HG02885 (cell line): ENCODE measurements around the gene MBD3L2.
"Not testable (repeated sequence)": the region's sequence is repeated elsewhere in the genome, so short reads cannot be mapped to it uniquely, and the experiment has no call there.

Experiments
- ATAC-seq: cut with Tn5 transposase; IDR thresholded peaks from one replicate; pipeline ENCODE4 v1.9.1; 2021; ENCODE audit warnings: mild to moderate bottlenecking; ENCODE audit not compliant: unreplicated experiment, poor library complexity

MBD3L2 gene

GRCh38 chr19:7049021-7049420, at the start of gene MBD3L2:
Gene MBD3L2 (plus strand): TSS chr19:7049321. CDS start chr19:7049374, 53 bp downstream.
- ATAC-seq, result not testable (repeated sequence)

GRCh38 chr19:6999933-7000332, 49.2 kb upstream of the MBD3L2 start:
- ATAC-seq, result no peak

GRCh38 chr19:7000333-7000732, 48.8 kb upstream of the MBD3L2 start:
- ATAC-seq, result no peak

- ATAC-seq, result no peak
Observed at GRCh38 chr19:7000816-7001215, 48.3 kb upstream of the MBD3L2 start.

GRCh38 chr19:7004313-7004931, 44.7 kb upstream of the MBD3L2 start:
- no peak for ATAC-seq

GRCh38 chr19:7006135-7006704, 42.9 kb upstream of the MBD3L2 start:
- no peak for ATAC-seq

- ATAC-seq, result no peak
Observed at GRCh38 chr19:7007859-7008258, 41.3 kb upstream of the MBD3L2 start.

- ATAC-seq, result no peak
Observed at GRCh38 chr19:7010722-7011593, 38.2 kb upstream of the MBD3L2 start.

GRCh38 chr19:7013678-7014077, 35.4 kb upstream of the MBD3L2 start:
- ATAC-seq, result no peak

GRCh38 chr19:7018828-7019227, 30.3 kb upstream of the MBD3L2 start:
- no peak for ATAC-seq

- ATAC-seq, result not testable (repeated sequence)
Observed at GRCh38 chr19:7021331-7021730, 27.8 kb upstream of the MBD3L2 start, which contains the start of gene MBD3L2B. Gene MBD3L2B (minus strand): TSS chr19:7021431. CDS start chr19:7021397, 34 bp downstream.

- not testable (repeated sequence) for ATAC-seq
Observed at GRCh38 chr19:7028790-7029189, 20.3 kb upstream of the MBD3L2 start.

- not testable (repeated sequence) for ATAC-seq
Observed at GRCh38 chr19:7030278-7030677, 18.8 kb upstream of the MBD3L2 start, which contains the start of gene MBD3L5. Gene MBD3L5 (plus strand): TSS chr19:7030578. CDS start chr19:7030612, 34 bp downstream.

GRCh38 chr19:7040079-7040478, 9.0 kb upstream of the MBD3L2 start, which contains the start of gene MBD3L4:
Gene MBD3L4 (minus strand): TSS chr19:7040179. CDS start chr19:7040144, 35 bp downstream.
- ATAC-seq, result not testable (repeated sequence)

GRCh38 chr19:7041563-7041962, 7.6 kb upstream of the MBD3L2 start:
- not testable (repeated sequence) for ATAC-seq

- not testable (repeated sequence) for ATAC-seq
Observed at GRCh38 chr19:7051421-7051820, 2.3 kb downstream of the MBD3L2 start.

GRCh38 chr19:7052896-7053295, 3.8 kb downstream of the MBD3L2 start:
- ATAC-seq, result not testable (repeated sequence)

GRCh38 chr19:7054635-7055368, 5.7 kb downstream of the MBD3L2 start:
- not testable (repeated sequence) for ATAC-seq

GRCh38 chr19:7055679-7056078, 6.6 kb downstream of the MBD3L2 start:
- not testable (repeated sequence) for ATAC-seq

- ATAC-seq, result not testable (repeated sequence)
Observed at GRCh38 chr19:7056371-7056770, 7.2 kb downstream of the MBD3L2 start.
